ENCODE data around the gene GSTK1. TPM values are rescaled to one million over a fixed set of nuclear protein-coding genes. Genes with fewer than 3 reads are reported as not detected.

Gene GSTK1
- total and polyA plus RNA-seq, 2 of the 8 experiments (the other 6 are each of a cell fraction or from before 2014, with no cell fraction given): 25.5 to 32.5 TPM

DNA sequence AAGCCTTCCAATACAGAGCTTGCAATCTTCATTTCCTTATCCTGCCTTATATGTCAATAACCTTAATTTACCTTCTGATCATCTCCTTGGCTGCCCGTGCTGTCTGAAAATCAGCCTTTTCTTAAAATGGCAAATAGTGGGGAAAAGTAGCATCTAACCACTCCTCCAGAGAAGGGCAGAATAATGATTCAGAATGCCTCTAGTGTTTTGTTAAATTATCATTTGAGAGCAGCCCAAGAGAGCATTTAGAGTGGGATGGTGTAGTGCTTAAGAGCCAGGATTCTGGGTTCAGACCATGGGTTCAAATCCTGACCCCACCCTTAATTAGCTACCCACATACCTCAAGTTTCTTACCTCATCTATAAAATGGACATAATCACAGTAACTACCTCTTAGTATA is 16.9 kb downstream of the GSTK1 start (continued):
- TF ChIP-seq RNF2 (IDR thresholded peaks at IDR 0.05; ENCODE audit: borderline replicate concordance, low read depth, low read length, missing control alignments, poor library complexity, severe bottlenecking) (no peak), SP4 (IDR thresholded peaks at IDR 0.05; ENCODE audit: low read length) (no peak), FOSL1 (IDR thresholded peaks at IDR 0.05; ENCODE audit: insufficient read depth, low read depth, low read length) (no peak)
